C4-2B (cell line): ENCODE data around the gene TLL2.
A peak's percentile ranks its signal among the peaks of the same experiment; 100 is the strongest.

ENCODE experiments used
- H3K27ac ChIP-seq: fragments of 450-650 bp; 2 replicates; pipeline ENCODE4 v1.5.1; 2017
- ZFX ChIP-seq: fragments of 450-650 bp; IDR thresholded peaks from 2 replicates; pipeline ENCODE4 v1.6.1; 2017
- TF ChIP-seq, protein P1 (sequence below): fragments of 450-650 bp; conservative IDR thresholded peaks from 2 replicates; pipeline ENCODE4 v1.5.1; 2017; ENCODE audit warnings: mild to moderate bottlenecking

The TLL2 gene

GRCh38 chr10:96371356-96371755, 142.4 kb downstream of the TLL2 start:
- no peak overlapping the region for H3K27ac ChIP-seq
- TF ChIP-seq, protein P1, sequence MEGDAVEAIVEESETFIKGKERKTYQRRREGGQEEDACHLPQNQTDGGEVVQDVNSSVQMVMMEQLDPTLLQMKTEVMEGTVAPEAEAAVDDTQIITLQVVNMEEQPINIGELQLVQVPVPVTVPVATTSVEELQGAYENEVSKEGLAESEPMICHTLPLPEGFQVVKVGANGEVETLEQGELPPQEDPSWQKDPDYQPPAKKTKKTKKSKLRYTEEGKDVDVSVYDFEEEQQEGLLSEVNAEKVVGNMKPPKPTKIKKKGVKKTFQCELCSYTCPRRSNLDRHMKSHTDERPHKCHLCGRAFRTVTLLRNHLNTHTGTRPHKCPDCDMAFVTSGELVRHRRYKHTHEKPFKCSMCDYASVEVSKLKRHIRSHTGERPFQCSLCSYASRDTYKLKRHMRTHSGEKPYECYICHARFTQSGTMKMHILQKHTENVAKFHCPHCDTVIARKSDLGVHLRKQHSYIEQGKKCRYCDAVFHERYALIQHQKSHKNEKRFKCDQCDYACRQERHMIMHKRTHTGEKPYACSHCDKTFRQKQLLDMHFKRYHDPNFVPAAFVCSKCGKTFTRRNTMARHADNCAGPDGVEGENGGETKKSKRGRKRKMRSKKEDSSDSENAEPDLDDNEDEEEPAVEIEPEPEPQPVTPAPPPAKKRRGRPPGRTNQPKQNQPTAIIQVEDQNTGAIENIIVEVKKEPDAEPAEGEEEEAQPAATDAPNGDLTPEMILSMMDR = no peak
- no peak for TF ChIP-seq ZFX

- no peak for TF ChIP-seq ZFX
- TF ChIP-seq, protein P1 = peak; percentile 95
- H3K27ac ChIP-seq = no peak overlapping the region
These were observed 143.1 kb downstream of the TLL2 start for GRCh38 chr10:96370584-96371157.

DNA sequence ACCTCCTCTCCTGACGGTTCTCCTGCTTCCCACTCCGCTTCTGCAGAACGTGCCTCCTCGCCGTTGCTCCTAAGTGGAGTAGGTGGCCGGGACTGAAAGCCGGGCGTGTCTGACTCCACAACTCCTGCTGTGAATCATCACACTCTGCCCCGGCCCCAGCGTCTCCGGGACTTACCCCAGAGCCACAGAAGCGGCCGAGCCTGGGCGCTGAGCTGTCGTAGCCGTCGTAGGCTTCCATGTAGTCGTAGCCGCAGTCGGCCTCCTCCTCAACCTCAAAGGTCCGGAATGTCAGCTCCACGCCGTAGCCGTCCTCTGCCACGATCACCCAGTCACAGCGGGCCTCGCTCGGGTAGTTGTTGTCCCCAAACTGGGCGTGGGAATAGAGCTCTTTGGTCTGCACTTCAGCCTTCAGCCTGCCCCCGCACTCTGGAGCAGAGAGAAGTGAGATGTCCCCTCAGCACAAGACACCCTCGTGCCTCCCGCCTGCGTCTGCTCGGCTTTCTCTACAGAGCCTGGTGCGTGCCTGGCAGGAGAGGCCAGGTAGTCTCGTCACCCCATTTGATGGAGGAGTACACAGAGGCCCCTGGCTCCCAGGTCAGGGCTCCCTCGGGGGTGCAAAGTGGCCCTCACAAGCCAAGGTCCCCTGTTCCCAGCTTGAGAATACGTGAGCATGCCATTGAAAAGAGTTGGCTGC, 143.7 kb downstream of the TLL2 start:
- TF ChIP-seq, protein P1 = no peak
- TF ChIP-seq ZFX = no peak
- no peak overlapping the region for H3K27ac ChIP-seq

DNA sequence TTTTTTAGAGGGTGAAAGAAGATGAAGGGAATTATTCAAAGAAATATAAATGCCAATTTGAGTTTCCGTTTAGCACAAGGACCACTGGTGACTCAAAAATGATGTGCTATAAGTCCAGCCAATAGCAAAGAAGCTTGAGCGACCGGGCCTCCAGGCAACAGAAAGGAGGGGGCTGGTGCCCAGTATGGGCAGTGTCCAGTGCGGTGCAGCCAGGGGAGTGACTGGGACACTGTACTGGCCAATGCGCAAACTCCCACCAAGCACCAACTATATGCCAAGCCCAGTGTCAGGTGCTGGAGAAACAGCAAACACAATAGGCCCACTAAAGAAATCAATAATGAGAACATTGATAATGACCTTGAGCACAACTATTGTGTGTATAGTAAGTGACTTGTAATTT, 144.8 kb downstream of the TLL2 start:
- H3K27ac ChIP-seq = no peak overlapping the region
- no peak for TF ChIP-seq ZFX
- TF ChIP-seq, protein P1 = no peak

- H3K27ac ChIP-seq = no peak overlapping the region
- no peak for TF ChIP-seq ZFX
- TF ChIP-seq, protein P1 = no peak
These were observed 146.3 kb downstream of the TLL2 start for GRCh38 chr10:96367470-96367869.

DNA sequence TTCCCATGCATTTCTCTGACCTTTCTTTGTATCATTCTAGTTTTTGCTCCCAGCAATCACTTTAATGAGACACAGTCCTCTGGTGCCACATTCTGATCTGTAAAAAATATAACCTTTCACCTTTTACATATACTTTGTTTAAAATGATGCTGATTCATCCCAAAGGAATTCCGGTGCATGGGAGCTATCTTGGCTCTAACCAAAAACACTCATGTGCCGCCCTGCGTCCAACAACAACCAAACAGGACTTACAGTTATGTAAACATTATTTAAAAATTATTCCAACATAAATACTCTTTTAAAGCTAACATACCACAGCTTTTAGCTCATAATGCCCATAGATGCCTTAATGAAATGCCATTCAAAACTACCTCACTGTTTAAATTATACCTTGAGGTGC, 147.2 kb downstream of the TLL2 start:
- TF ChIP-seq, protein P1 = no peak
- TF ChIP-seq ZFX = no peak
- H3K27ac ChIP-seq = no peak overlapping the region

- H3K27ac ChIP-seq = no peak overlapping the region
- no peak for TF ChIP-seq ZFX
- TF ChIP-seq, protein P1 = no peak
These were observed 148.2 kb downstream of the TLL2 start for GRCh38 chr10:96365571-96365970.
